ENCODE measurements around the gene SLC39A5.

SLC39A5 gene

DNA sequence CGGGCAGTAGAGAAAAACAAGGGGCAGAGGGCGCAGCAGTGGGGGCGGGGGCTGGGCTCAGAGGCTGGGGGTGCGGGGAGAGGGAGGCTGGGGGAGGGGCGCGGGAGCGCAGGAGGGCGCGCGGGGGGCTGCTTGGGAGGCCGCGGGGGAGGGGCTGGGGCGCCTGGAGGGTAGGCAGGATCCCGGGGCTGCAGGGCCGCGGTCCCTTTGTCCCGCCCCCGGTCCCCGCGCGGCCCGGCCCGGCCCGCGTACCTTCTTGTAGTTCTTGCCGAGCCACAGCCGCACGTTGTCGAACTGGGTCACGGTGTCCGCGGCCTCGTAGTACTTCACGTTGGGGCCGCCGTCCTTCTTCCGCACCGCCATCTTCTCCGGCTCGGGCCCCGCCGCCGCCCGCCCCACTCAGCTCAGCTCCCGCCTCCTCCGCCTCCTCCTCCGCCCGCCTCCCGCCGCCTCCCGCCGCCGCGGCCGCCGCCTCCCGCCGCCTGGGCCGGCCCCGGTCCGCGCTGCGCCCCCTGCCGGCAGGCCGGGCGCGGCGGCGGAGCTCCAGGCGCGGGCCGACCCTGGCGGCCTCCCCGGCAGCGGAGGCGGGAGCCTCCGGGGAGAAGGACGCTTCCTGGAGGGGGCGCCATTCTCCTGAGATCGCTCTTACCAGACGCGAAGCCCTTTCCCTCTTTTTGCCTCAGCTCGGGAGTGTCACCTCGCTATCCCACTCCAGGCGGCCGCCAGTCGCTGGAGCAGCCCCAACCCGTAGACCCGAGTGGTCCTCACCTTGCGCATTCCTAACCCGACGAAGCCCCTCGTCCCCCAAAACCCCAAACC, 40.5 kb upstream of the SLC39A5 start, which contains the start of gene SMARCC2:
TSS of gene SMARCC2 (minus strand) at position 385 of the 819 bp plus-strand sequence. CDS start at position 363, 22 bp downstream.
- peak within 1 kb of the TSS; percentile 79 for H3K4me2 ChIP-seq (ENCODE audit: insufficient read depth, low read length, poor library complexity, severe bottlenecking)
- H3K23ac ChIP-seq (ENCODE audit: low read depth, low read length, poor library complexity), result peak within 1 kb of the TSS; percentile 81
- no peak within 1 kb of the TSS for H4K91ac ChIP-seq (ENCODE audit: low read depth, low read length, poor library complexity)
- no peaks in the 10 kb centered on the region for H3K9me3 ChIP-seq (replicated peaks in 1 of 2; ENCODE audit: control insufficient read depth in 2 of 2, insufficient read depth in 1 of 2, low read depth in 1 of 2, low read length in 2 of 2)
- WGBS, 2 donors (ENCODE audit: extremely low coverage in 2 of 2, insufficient read length in 2 of 2, insufficient replicate concordance in 1 of 2), result no CpG with 5 or more reads among the region's 93 CpGs
- peak within 1 kb of the TSS; percentile 97 for H3K9ac ChIP-seq (ENCODE audit: low read depth, low read length, poor library complexity)
- H3K14ac ChIP-seq (ENCODE audit: low read length), result peak within 1 kb of the TSS; percentile 25
- H3K36me3 ChIP-seq (replicated peaks in 1 of 2; ENCODE audit: control insufficient read depth in 2 of 2, insufficient read depth in 2 of 2, low read length in 2 of 2), result peaks cover 14 to 35% of the 10 kb centered on the region in 2 donors
- H3K4ac ChIP-seq (ENCODE audit: low read length), result peak within 1 kb of the TSS; percentile 78
- DNase-seq (ENCODE audit: low spot score), result peak; percentile 87
- no peaks in the 10 kb centered on the region for H3K27me3 ChIP-seq (ENCODE audit: control insufficient read depth in 3 of 3, insufficient read depth in 3 of 3, low read depth in 1 of 3, low read length in 3 of 3)
- peaks cover 7 to 9% of the 10 kb centered on the region in 2 donors for H3K4me1 ChIP-seq (ENCODE audit: control insufficient read depth in 2 of 2, insufficient read depth in 1 of 2, low read depth in 1 of 2, low read length in 2 of 2)
- peak within 1 kb of the TSS; percentile 40 for H2AK5ac ChIP-seq (ENCODE audit: low read depth, low read length)
- no peak within 1 kb of the TSS for H2BK12ac ChIP-seq (ENCODE audit: low read length)
- peak within 1 kb of the TSS; percentile 87 for H3K27ac ChIP-seq (replicated peaks; ENCODE audit: low read length)
- H2BK5ac ChIP-seq (ENCODE audit: low read length), result peak within 1 kb of the TSS; percentile 96
- peak within 1 kb of the TSS; percentile 91 for H2AFZ ChIP-seq (ENCODE audit: low read length)
- H3K79me1 ChIP-seq (ENCODE audit: low read depth, low read length), result no peaks in the 10 kb centered on the region
- peak within 1 kb of the TSS; percentile 56 for H2BK15ac ChIP-seq (ENCODE audit: low read length)
- H2BK120ac ChIP-seq (ENCODE audit: low read depth, low read length), result no peak within 1 kb of the TSS
- H3K18ac ChIP-seq (ENCODE audit: low read length), result peak within 1 kb of the TSS; percentile 99
- H4K8ac ChIP-seq (ENCODE audit: low read depth, low read length), result no peak within 1 kb of the TSS
- H3K4me3 ChIP-seq (ENCODE audit: low read length in 2 of 2), result peak within 1 kb of the TSS; percentile 76 to 93

DNA sequence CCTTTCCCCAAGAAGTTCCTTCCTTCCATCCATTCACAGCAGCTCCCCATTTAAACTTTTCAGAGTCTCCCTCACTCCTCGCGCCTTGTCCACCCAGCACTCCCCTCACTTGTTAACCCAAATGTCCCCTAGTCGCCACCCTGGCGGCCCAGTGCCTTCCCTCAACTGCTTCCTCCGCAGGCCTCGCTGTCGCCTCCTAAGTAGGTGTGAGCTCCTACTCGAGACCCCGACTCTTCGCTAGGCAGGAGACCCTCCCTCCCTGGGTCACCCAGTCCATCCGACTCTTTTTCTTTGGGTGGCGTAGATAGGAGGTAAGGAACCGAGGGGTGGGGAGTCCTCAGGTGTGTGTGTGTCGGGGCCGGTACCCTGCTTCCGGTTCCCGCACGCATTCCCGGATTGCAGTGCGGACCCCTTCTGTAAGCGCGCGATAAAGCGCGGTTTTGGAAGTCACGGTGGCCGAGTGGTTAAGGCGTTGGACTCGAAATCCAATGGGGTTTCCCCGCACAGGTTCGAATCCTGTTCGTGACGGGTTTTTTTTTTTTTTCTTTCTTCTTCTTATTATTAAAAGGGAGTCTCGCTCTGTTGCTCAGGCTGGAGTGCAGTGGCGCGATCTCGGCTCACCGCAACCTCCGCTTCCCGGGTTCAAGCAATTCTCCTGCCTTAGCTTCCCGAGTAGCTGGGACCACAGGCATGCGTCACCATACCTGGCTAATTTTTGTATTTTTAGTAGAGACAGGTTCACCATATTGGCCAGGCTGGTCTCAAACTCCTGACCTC, 39.7 kb upstream of the SLC39A5 start:
- H3K9me3 ChIP-seq (replicated peaks in 1 of 2; ENCODE audit: control insufficient read depth in 2 of 2, insufficient read depth in 1 of 2, low read depth in 1 of 2, low read length in 2 of 2), result no peaks in the 10 kb centered on the region
- H3K4me1 ChIP-seq (ENCODE audit: control insufficient read depth in 2 of 2, insufficient read depth in 1 of 2, low read depth in 1 of 2, low read length in 2 of 2), result peaks cover 7 to 9% of the 10 kb centered on the region in 2 donors
- H3K36me3 ChIP-seq (replicated peaks in 1 of 2; ENCODE audit: control insufficient read depth in 2 of 2, insufficient read depth in 2 of 2, low read length in 2 of 2), result peaks cover 10 to 27% of the 10 kb centered on the region in 2 donors
- peak overlapping the region; percentile 96 for H2BK5ac ChIP-seq (ENCODE audit: low read length)
- no peaks in the 10 kb centered on the region for H3K79me1 ChIP-seq (ENCODE audit: low read depth, low read length)
- peak; percentile 93 for DNase-seq (ENCODE audit: low spot score)
- H2BK120ac ChIP-seq (ENCODE audit: low read depth, low read length), result no peak overlapping the region
- H3K4ac ChIP-seq (ENCODE audit: low read length), result peak overlapping the region; percentile 78
- H3K18ac ChIP-seq (ENCODE audit: low read length), result peak overlapping the region; percentile 97
- WGBS, 2 donors (ENCODE audit: extremely low coverage in 2 of 2, insufficient read length in 2 of 2, insufficient replicate concordance in 1 of 2), result no CpG with 5 or more reads among the region's 42 CpGs
- H3K4me2 ChIP-seq (ENCODE audit: insufficient read depth, low read length, poor library complexity, severe bottlenecking), result peak overlapping the region; percentile 64
- peak overlapping the region; percentile 76 to 87 for H3K4me3 ChIP-seq (ENCODE audit: low read length in 2 of 2)
- H2AFZ ChIP-seq (ENCODE audit: low read length), result peak overlapping the region; percentile 90
- H2BK15ac ChIP-seq (ENCODE audit: low read length), result peak overlapping the region; percentile 56
- H4K8ac ChIP-seq (ENCODE audit: low read depth, low read length), result no peak overlapping the region
- H2BK12ac ChIP-seq (ENCODE audit: low read length), result no peak overlapping the region
- H3K27me3 ChIP-seq (ENCODE audit: control insufficient read depth in 3 of 3, insufficient read depth in 3 of 3, low read depth in 1 of 3, low read length in 3 of 3), result no peaks in the 10 kb centered on the region
- H3K23ac ChIP-seq (ENCODE audit: low read depth, low read length, poor library complexity), result peak overlapping the region; percentile 57
- peak overlapping the region; percentile 97 for H3K9ac ChIP-seq (ENCODE audit: low read depth, low read length, poor library complexity)
- H4K91ac ChIP-seq (ENCODE audit: low read depth, low read length, poor library complexity), result no peak overlapping the region
- H3K27ac ChIP-seq (replicated peaks; ENCODE audit: low read length), result peak overlapping the region; percentile 72
- no peak overlapping the region for H2AK5ac ChIP-seq (ENCODE audit: low read depth, low read length)
- H3K14ac ChIP-seq (ENCODE audit: low read length), result no peak overlapping the region

- H2BK5ac ChIP-seq (ENCODE audit: low read length), result no peak overlapping the region
- H3K4me3 ChIP-seq (ENCODE audit: low read length in 2 of 2), result peak overlapping the region; percentile 58 to 76
- no peak overlapping the region for H3K23ac ChIP-seq (ENCODE audit: low read depth, low read length, poor library complexity)
Measured at GRCh38 chr12:56190695-56191155, 39.1 kb upstream of the SLC39A5 start.

DNA sequence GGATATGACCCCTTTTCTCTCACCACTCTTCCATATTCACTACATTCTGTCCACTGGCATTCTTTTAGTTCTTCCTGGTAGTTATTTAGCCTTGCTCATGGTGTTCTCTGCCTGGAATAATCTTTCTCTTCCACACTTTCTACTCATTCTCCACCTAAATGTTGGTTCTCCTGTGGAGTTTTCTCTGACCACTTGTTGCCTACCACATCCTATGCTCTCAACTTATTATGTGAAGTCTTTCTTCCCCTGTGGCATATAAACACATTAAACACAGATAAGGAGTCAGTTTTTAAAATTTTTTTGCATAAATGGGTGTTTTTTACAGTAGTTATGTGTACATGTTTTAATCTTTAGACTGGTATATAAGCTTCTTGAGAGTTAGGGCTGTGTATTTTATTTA, 37.3 kb upstream of the SLC39A5 start:
- H2AK5ac ChIP-seq (ENCODE audit: low read depth, low read length), result no peak overlapping the region
- no peak for DNase-seq (ENCODE audit: low spot score)

More at GRCh38 chr12:56190695-56191155, 39.1 kb upstream of the SLC39A5 start:
- no peaks in the 10 kb centered on the region for H3K27me3 ChIP-seq (ENCODE audit: control insufficient read depth in 3 of 3, insufficient read depth in 3 of 3, low read depth in 1 of 3, low read length in 3 of 3)
- H3K4me2 ChIP-seq (ENCODE audit: insufficient read depth, low read length, poor library complexity, severe bottlenecking), result no peak overlapping the region
- H3K4me1 ChIP-seq (ENCODE audit: control insufficient read depth in 2 of 2, insufficient read depth in 1 of 2, low read depth in 1 of 2, low read length in 2 of 2), result peaks cover 7 to 9% of the 10 kb centered on the region in 2 donors
- no peak overlapping the region for H2BK12ac ChIP-seq (ENCODE audit: low read length)
- no peak overlapping the region for H3K27ac ChIP-seq (replicated peaks; ENCODE audit: low read length)
- H3K9me3 ChIP-seq (replicated peaks in 1 of 2; ENCODE audit: control insufficient read depth in 2 of 2, insufficient read depth in 1 of 2, low read depth in 1 of 2, low read length in 2 of 2), result no peaks in the 10 kb centered on the region
- no peak overlapping the region for H3K4ac ChIP-seq (ENCODE audit: low read length)
- no peak overlapping the region for H3K18ac ChIP-seq (ENCODE audit: low read length)
- H2BK15ac ChIP-seq (ENCODE audit: low read length), result no peak overlapping the region
- H2AFZ ChIP-seq (ENCODE audit: low read length), result peak overlapping the region; percentile 90
- peak; percentile 15 for DNase-seq (ENCODE audit: low spot score)
- H4K8ac ChIP-seq (ENCODE audit: low read depth, low read length), result no peak overlapping the region
- no peak overlapping the region for H2BK120ac ChIP-seq (ENCODE audit: low read depth, low read length)
- H4K91ac ChIP-seq (ENCODE audit: low read depth, low read length, poor library complexity), result no peak overlapping the region
- no CpG with 5 or more reads among the region's 9 CpGs for WGBS, 2 donors (ENCODE audit: extremely low coverage in 2 of 2, insufficient read length in 2 of 2, insufficient replicate concordance in 1 of 2)
- H3K36me3 ChIP-seq (replicated peaks in 1 of 2; ENCODE audit: control insufficient read depth in 2 of 2, insufficient read depth in 2 of 2, low read length in 2 of 2), result peaks cover 8 to 22% of the 10 kb centered on the region in 2 donors
- no peaks in the 10 kb centered on the region for H3K79me1 ChIP-seq (ENCODE audit: low read depth, low read length)
- H2AK5ac ChIP-seq (ENCODE audit: low read depth, low read length), result no peak overlapping the region
- H3K14ac ChIP-seq (ENCODE audit: low read length), result no peak overlapping the region
- no peak overlapping the region for H3K9ac ChIP-seq (ENCODE audit: low read depth, low read length, poor library complexity)

More for the DNA sequence above, 37.3 kb upstream of the SLC39A5 start:
- Histone ChIP-seq H3K36me3 (replicated peaks in 1 of 2; ENCODE audit: control insufficient read depth in 2 of 2, insufficient read depth in 2 of 2, low read length in 2 of 2) (peaks cover 0 to 5% of the 10 kb centered on the region in 2 donors), H2AFZ (ENCODE audit: low read length) (peak overlapping the region; percentile 30), H2BK5ac (ENCODE audit: low read length) (no peak overlapping the region), H3K9me3 (replicated peaks in 1 of 2; ENCODE audit: control insufficient read depth in 2 of 2, insufficient read depth in 1 of 2, low read depth in 1 of 2, low read length in 2 of 2) (no peaks in the 10 kb centered on the region), H3K14ac (ENCODE audit: low read length) (no peak overlapping the region), H4K8ac (ENCODE audit: low read depth, low read length) (no peak overlapping the region), H3K27ac (replicated peaks; ENCODE audit: low read length) (no peak overlapping the region), H3K23ac (ENCODE audit: low read depth, low read length, poor library complexity) (no peak overlapping the region), H3K4me1 (ENCODE audit: control insufficient read depth in 2 of 2, insufficient read depth in 1 of 2, low read depth in 1 of 2, low read length in 2 of 2) (peaks cover 6 to 9% of the 10 kb centered on the region in 2 donors), H3K4ac (ENCODE audit: low read length) (no peak overlapping the region), H3K4me2 (ENCODE audit: insufficient read depth, low read length, poor library complexity, severe bottlenecking) (no peak overlapping the region), H3K79me1 (ENCODE audit: low read depth, low read length) (no peaks in the 10 kb centered on the region), H3K4me3 (ENCODE audit: low read length in 2 of 2) (no peak overlapping the region), H2BK12ac (ENCODE audit: low read length) (no peak overlapping the region), H3K18ac (ENCODE audit: low read length) (no peak overlapping the region), H3K9ac (ENCODE audit: low read depth, low read length, poor library complexity) (no peak overlapping the region), H4K91ac (ENCODE audit: low read depth, low read length, poor library complexity) (no peak overlapping the region), H2BK15ac (ENCODE audit: low read length) (no peak overlapping the region), H2BK120ac (ENCODE audit: low read depth, low read length) (no peak overlapping the region), H3K27me3 (ENCODE audit: control insufficient read depth in 3 of 3, insufficient read depth in 3 of 3, low read depth in 1 of 3, low read length in 3 of 3) (no peaks in the 10 kb centered on the region)
